Epidermal melanocyte (primary cell): ENCODE results near the gene SRM.
A peak's percentile ranks its signal among the peaks of the same experiment; 100 is the strongest.
"Not testable (repeated sequence)": the region's sequence is repeated elsewhere in the genome, so short reads cannot be mapped to it uniquely, and the experiment has no call there.

Experiments
- DNase-seq: peaks from one replicate; pipeline ENCODE4 v3.0.0; 2011; ENCODE audit warnings: low spot score; ENCODE audit not compliant: insufficient read length

SRM gene

GRCh38 chr1:11019358-11019757, 40.5 kb downstream of the SRM start:
- DNase-seq, result not testable (repeated sequence)

- no peak for DNase-seq
Measured at GRCh38 chr1:11013160-11013531, 46.7 kb downstream of the SRM start.

DNA sequence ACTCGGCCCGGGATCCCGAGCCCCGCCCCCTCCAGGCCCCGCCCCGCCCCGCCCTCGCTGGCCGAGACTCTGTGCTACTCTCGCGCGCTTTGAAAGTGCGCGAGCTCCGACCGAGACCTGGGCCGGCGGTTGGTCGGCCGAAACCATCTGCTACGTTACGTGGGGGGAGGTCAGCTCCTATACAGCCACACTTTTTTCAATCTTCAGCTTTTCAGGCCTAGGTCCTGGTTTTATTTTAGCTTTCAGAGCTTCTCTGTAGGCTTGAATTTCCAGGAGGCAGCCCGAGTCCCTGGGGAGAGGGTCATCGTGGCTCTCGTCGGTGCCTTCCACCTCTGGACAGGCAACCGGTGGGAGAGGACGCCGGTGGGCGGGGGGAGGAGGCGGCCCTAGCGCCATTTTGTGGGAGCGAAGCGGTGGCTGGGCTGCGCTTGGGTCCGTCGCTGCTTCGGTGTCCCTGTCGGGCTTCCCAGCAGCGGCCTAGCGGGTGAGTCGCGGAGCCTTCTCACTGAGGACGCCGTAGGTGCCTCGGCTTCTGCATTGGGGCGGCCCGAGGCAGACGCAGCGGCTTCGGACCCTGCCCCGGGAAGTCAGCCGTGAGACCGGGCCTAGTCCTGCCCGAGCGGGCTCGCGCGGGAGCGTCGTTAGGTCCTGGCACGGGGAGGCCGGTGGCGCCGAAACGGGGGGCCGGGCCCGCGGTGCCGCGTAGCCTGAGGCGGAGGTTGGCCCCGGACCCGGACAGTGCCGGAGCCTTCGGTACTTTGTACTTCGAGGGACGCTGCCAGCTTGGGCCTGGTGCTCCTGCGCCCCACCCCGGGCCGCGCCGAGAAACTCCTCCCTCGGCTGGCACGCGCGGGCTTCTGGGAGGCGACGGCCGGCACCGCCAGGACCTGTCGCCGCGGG, 47.3 kb downstream of the SRM start, which contains the start of gene TARDBP:
Gene TARDBP, plus strand, starts transcription at position 395 of the 900 bp plus-strand sequence. CDS start 1,074 bp downstream, outside the sequence.
- DNase-seq, result peak; percentile 91
